Skeletal muscle cell (primary cell): ENCODE data around the gene CEACAM4.
"Not testable (repeated sequence)": the region's sequence is repeated elsewhere in the genome, so short reads cannot be mapped to it uniquely, and the experiment has no call there.

Experiments
- DNase-seq: peaks from one replicate; pipeline ENCODE4 v3.0.0-alpha.2; 2010; ENCODE audit warnings: low read depth
- H3K4me3 ChIP-seq: 2 replicates; pipeline ENCODE4 v1.5.1; 2011; ENCODE audit warnings: low read depth, mild to moderate bottlenecking, control low read depth, low read length, moderate library complexity

CEACAM4 gene

GRCh38 chr19:41587838-41588210 lies 39.0 kb downstream of the CEACAM4 start:
- no peak for DNase-seq
- H3K4me3 ChIP-seq: no peak overlapping the region

DNA sequence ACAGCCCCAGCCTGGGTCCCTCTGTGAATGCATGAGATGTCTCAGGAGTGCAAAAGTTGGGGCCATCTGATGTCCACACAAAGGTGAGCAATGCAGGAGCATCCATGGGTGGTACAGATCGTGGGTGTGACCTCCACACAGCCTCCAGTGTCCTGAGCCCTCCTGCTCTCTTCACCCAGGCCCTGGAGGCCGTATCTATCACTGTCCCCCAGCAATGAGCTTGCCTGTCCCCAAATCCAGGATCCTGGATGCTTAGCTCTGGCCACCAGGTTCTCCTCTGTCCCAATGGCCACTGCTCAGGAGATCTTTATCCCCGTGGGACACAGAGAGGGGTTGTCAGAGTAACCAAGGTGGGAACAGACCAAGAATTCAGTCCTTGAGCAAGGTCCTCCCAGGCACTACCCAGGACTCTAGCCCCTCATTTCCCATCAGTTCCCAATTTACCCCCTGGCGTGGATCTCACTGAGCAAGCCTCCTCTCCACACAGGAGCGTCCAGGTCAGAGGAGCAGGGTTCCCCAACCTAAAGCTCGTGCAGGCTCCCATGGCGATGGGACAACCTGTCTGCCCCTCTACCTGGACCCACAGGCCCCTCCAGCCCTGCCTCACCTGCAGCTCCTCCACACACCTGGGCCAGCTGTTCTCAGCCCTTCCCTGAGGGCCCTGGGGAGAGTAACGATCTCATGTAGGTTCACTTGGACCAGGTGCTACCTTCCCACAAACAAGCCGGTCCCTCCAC lies 39.6 kb downstream of the CEACAM4 start:
- DNase-seq: no peak
- H3K4me3 ChIP-seq: no peak overlapping the region

DNA sequence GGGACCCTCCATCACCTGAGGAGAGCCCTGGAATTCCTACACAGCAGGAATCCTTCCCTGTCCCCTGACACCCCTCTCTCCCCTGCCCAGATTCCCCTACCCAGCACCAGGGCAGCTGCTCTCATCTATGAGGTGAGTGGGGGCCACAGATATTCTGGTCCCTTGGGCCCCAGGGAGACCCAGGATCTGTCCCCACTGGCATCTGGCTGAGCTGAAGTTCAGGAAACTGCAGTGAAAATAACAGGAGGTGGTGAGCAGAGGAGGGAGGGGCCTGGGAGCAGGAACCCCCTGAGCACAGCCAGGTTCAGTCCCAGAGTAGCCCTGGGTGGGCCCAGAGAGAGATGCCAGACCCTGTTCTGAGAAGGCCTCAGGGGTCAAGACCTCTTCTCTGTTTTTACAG lies 40.8 kb downstream of the CEACAM4 start:
- H3K4me3 ChIP-seq: no peak overlapping the region
- DNase-seq: no peak

- no peak for DNase-seq
- no peak overlapping the region for H3K4me3 ChIP-seq
These were observed 41.9 kb downstream of the CEACAM4 start for GRCh38 chr19:41584931-41585330.

DNA sequence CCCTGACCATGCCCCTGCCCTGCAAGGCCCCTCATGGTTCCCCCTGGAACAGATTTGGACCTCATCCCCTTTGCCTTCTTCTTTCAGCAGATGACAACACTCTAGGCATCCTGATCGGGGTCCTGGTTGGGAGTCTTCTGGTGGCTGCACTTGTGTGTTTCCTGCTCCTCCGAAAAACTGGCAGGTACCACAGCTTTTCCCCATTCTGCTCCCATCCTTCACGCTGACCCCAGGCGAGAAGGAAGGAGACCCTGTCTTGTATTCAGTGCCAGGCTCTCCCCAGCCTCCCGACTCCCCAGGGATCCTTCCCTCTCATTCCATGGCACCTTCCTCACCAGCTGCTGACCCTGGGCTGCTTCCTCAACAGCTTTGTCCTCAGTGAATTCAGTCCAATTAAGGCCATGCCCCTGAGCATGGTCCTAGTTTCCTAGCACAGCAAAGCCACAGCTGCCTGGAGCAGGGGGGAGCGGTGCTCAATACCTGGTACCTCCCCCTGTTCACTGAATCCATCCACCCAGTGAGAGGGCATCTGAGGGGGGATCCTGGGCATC lies 42.5 kb downstream of the CEACAM4 start:
- no peak for DNase-seq
- H3K4me3 ChIP-seq: no peak overlapping the region

DNA sequence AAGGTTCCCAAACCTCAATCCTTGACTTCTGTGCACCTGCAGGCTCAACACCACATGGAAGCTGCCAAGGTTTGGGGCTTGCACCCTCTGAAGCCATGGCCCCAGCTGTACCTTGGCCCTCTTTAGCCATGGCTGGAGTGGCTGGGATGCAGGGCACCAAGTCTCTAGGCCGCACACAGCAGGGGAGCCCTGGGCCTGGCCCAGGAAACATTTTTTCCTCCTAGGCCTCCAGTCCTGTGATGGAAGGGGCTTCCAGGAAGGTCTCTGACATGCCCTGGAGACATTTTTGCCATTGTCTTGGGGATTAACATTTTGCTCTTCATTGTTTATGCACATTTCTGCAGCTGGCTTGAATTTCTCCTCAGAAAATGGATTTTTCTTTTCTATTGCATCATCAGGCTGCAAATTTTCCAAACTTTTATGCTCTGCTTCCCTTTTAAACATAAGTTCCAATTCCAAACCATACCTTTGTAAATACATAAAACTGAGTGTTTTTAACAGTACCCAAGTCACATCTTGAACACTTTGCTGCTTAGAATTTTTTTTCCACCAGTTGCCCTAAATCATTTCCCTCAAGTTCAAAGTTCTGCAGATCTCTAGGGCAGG lies 44.2 kb downstream of the CEACAM4 start:
- DNase-seq, H3K4me3 ChIP-seq: not testable (repeated sequence)

DNA sequence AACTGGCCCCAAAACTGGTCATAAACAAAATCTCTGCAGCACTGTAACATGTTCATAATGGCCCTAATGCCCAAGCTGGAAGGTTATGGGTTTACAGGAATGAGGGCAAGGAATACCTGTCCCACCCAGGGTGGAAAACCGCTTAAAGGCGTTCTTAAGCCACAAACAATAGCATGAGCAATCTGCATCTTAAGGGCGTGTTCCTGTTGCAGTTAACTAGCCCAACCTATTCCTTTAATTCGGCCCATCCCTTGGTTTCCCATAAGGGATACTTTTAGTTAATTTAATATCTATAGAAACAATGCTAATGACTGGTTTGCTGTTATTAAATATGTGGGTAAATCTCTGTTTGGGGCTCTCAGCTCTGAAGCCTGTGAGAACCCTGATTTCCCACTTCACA lies 45.8 kb downstream of the CEACAM4 start:
- H3K4me3 ChIP-seq, DNase-seq: not testable (repeated sequence)

- H3K4me3 ChIP-seq: no peak overlapping the region
- DNase-seq: no peak
These were observed 48.0 kb downstream of the CEACAM4 start for GRCh38 chr19:41578886-41579285.

DNA sequence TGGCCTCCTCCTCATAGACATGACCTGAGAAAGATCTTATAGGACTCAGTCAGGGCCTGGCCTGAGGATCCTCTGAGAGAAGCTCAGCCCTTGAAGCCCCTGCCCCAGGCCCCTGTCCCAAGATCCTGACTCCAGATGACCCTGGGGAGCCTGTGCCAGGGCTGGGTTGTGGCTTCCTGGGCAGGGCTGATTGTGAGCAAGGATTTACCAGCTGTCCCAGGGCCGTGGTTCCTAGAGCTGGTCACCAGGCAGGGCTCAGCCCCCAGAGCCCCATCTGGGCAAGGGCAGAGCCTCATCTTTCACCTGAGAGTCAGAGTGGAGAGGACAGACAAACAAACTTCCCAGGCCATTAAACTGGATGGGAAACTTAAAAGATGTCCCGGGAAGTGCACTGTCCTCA lies 49.0 kb downstream of the CEACAM4 start:
- no peak overlapping the region for H3K4me3 ChIP-seq
- no peak for DNase-seq

DNA sequence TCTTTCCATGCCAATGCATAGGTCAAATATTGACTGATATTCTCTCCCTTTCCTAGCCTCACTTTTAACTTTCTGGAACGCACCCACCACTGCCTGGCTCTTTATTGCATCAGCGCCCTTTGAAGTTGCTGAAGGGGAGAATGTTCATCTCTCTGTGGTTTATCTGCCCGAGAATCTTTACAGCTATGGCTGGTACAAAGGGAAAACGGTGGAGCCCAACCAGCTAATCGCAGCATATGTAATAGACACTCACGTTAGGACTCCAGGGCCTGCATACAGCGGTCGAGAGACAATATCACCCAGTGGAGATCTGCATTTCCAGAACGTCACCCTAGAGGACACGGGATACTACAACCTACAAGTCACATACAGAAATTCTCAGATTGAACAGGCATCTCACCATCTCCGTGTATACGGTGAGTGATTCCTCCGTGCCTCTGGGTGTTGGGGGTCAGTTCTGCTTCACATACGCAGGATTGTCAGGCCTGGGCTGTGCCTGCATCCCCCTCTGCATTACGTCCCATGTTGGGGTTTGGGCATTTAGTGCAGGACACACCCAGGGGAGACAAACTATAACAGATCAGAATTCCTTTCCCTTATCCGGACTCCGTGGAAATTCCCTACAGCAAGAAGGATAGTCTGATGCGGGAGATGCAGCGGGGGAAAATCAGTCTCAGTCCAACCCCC lies 49.6 kb downstream of the CEACAM4 start:
- DNase-seq: no peak
- H3K4me3 ChIP-seq: no peak overlapping the region

DNA sequence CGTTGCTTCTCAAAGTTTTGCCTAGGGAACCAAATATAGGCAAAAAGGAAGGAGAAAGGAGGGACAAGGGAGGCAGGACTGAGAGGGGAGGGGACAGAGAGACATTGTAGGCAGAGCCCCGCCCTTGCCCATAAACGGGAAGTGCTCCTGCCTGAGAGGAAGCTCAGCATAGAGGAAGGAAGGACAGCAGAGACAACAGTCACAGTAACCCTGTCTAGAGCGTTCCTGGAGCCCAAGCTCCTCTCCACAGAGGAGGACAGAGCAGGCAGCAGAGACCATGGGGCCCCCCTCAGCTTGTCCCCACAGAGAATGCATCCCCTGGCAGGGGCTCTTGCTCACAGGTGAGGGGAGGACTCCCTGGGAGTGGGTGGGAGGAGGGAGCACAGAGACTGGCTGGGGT lies 50.9 kb downstream of the CEACAM4 start, which contains the start of gene CEACAM21:
CEACAM21 (plus strand) TSS at position 169 of the 400 bp plus-strand sequence; CDS start at position 278, 109 bp downstream.
- no peak within 1 kb of the TSS for H3K4me3 ChIP-seq

GRCh38 chr19:41570639-41571112 lies 56.2 kb downstream of the CEACAM4 start:
- peak; percentile 9 for DNase-seq
- no peak overlapping the region for H3K4me3 ChIP-seq

More for the DNA sequence above, 50.9 kb downstream of the CEACAM4 start, which contains the start of gene CEACAM21:
- no peak for DNase-seq

GRCh38 chr19:41570179-41570578 lies 56.7 kb downstream of the CEACAM4 start:
- DNase-seq: no peak
- H3K4me3 ChIP-seq: no peak overlapping the region

- no peak overlapping the region for H3K4me3 ChIP-seq
- DNase-seq: no peak
These were observed 57.3 kb downstream of the CEACAM4 start for GRCh38 chr19:41569481-41570150.
